ENCODE data around the gene ADAM22.

DNA sequence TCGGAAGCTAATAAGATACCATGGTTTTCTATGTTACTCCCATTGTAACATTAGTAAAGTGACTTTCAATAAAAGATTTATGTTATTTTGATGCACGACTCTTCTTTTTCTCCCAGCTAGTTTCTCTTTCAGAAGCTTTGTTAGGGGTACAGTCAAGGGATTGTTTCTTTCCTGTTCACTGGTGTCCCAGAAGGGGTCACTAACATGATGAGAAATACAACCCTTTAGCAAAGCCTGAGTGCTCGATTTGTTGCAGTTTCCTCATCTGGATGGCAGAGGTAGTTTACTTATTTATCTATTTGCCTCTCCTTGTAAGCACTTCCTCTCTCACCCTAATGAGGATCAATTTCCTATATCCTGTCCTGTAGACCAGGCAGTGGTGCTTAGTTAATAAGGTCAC lies 268.7 kb downstream of the ADAM22 start:
- no peak for TF ChIP-seq POLR2A (IDR thresholded peaks at IDR 0.05)
- TF ChIP-seq, protein P1, sequence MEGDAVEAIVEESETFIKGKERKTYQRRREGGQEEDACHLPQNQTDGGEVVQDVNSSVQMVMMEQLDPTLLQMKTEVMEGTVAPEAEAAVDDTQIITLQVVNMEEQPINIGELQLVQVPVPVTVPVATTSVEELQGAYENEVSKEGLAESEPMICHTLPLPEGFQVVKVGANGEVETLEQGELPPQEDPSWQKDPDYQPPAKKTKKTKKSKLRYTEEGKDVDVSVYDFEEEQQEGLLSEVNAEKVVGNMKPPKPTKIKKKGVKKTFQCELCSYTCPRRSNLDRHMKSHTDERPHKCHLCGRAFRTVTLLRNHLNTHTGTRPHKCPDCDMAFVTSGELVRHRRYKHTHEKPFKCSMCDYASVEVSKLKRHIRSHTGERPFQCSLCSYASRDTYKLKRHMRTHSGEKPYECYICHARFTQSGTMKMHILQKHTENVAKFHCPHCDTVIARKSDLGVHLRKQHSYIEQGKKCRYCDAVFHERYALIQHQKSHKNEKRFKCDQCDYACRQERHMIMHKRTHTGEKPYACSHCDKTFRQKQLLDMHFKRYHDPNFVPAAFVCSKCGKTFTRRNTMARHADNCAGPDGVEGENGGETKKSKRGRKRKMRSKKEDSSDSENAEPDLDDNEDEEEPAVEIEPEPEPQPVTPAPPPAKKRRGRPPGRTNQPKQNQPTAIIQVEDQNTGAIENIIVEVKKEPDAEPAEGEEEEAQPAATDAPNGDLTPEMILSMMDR (IDR thresholded peaks at IDR 0.05) = no peak
